GM21515 (cell line): ENCODE results near the gene PCNT.
A peak's percentile ranks its signal among the peaks of the same experiment; 100 is the strongest.
"Not testable (repeated sequence)": the region's sequence is repeated elsewhere in the genome, so short reads cannot be mapped to it uniquely, and the experiment has no call there.

ENCODE experiments used
- ATAC-seq: cut with Tn5 transposase; IDR thresholded peaks from one replicate; pipeline ENCODE4 v1.9.1; 2021; ENCODE audit not compliant: unreplicated experiment

The PCNT gene

GRCh38 chr21:46357335-46357604, 33.3 kb downstream of the PCNT start:
- ATAC-seq = no peak

- ATAC-seq = no peak
These were observed 33.9 kb downstream of the PCNT start for GRCh38 chr21:46357684-46358425.

GRCh38 chr21:46361176-46361575, 37.2 kb downstream of the PCNT start:
- no peak for ATAC-seq

GRCh38 chr21:46361935-46362334, 38.0 kb downstream of the PCNT start:
- no peak for ATAC-seq

- ATAC-seq = no peak
These were observed 39.0 kb downstream of the PCNT start for GRCh38 chr21:46362946-46363345.

- ATAC-seq = no peak
These were observed 39.7 kb downstream of the PCNT start for GRCh38 chr21:46363698-46364097.

- no peak for ATAC-seq
These were observed 42.1 kb downstream of the PCNT start for GRCh38 chr21:46366091-46366490.

GRCh38 chr21:46366561-46366960, 42.6 kb downstream of the PCNT start:
- ATAC-seq = no peak

- no peak for ATAC-seq
These were observed 43.0 kb downstream of the PCNT start for GRCh38 chr21:46366966-46367365.

- ATAC-seq = peak; percentile 47
These were observed 44.8 kb downstream of the PCNT start for GRCh38 chr21:46368533-46369285.

- no peak for ATAC-seq
These were observed 45.7 kb downstream of the PCNT start for GRCh38 chr21:46369520-46370235.

GRCh38 chr21:46371204-46372013, 47.5 kb downstream of the PCNT start:
- ATAC-seq = no peak

- ATAC-seq = no peak
These were observed 48.1 kb downstream of the PCNT start for GRCh38 chr21:46372014-46372485.

GRCh38 chr21:46372947-46373346, 49.0 kb downstream of the PCNT start:
- ATAC-seq = not testable (repeated sequence)

- no peak for ATAC-seq
These were observed 50.9 kb downstream of the PCNT start for GRCh38 chr21:46374761-46375389.

- no peak for ATAC-seq
These were observed 51.7 kb downstream of the PCNT start for GRCh38 chr21:46375560-46376230.

GRCh38 chr21:46376231-46376628, 52.3 kb downstream of the PCNT start:
- ATAC-seq = no peak

- ATAC-seq = no peak
These were observed 53.0 kb downstream of the PCNT start for GRCh38 chr21:46376856-46377453.

GRCh38 chr21:46377789-46378188, 53.8 kb downstream of the PCNT start:
- ATAC-seq = no peak

- no peak for ATAC-seq
These were observed 55.1 kb downstream of the PCNT start for GRCh38 chr21:46379105-46379504.
